Measurements from ENCODE around the gene UCMA.
"Not testable (repeated sequence)": the region's sequence is repeated elsewhere in the genome, so short reads cannot be mapped to it uniquely, and the experiment has no call there.

The UCMA gene, protein sequence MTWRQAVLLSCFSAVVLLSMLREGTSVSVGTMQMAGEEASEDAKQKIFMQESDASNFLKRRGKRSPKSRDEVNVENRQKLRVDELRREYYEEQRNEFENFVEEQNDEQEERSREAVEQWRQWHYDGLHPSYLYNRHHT

DNA sequence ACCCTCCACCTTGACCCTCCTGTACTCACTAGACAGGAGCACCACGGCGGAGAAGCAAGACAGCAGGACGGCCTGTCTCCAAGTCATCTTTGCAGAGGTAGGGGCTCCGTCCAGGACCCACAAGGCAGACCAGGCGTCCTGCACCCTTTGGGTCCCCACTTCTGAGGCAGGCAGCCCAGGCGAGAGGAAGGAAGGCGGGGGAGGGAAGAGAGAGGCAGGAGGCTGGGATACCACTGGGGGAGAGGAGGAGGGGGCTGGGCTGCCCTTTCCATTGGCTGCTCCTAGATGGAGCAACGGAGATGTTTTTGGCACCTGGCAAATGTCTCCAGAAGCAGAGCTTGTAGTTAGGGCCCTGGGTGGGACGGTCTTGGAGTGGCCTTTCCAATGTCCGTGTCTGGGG is at the start of gene UCMA:
Gene UCMA, minus strand, starts transcription at position 203 of the 400 bp plus-strand sequence. Its CDS starts 116 bp downstream, at position 87.
- DNase-seq = no peak

DNA sequence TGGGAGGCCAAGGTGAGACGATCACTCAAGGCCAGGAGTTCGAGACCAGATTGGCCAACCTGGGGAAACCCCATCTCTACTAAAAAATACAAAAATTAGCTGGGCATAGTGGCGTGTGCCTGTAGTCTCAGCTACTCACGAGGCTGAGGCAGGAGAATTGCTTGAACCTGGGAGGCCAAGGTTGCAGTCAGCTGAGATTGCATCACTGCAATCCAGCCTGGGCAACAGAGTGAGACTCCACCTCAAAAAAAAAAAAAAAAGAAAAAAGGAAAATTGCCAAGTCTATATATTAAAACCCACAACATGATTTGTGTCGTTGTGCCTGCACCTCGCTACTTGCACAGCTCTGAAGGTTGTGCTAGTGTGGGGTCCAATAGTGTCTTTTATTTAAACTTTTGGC is 48.2 kb upstream of the UCMA start:
- DNase-seq = not testable (repeated sequence)

DNA sequence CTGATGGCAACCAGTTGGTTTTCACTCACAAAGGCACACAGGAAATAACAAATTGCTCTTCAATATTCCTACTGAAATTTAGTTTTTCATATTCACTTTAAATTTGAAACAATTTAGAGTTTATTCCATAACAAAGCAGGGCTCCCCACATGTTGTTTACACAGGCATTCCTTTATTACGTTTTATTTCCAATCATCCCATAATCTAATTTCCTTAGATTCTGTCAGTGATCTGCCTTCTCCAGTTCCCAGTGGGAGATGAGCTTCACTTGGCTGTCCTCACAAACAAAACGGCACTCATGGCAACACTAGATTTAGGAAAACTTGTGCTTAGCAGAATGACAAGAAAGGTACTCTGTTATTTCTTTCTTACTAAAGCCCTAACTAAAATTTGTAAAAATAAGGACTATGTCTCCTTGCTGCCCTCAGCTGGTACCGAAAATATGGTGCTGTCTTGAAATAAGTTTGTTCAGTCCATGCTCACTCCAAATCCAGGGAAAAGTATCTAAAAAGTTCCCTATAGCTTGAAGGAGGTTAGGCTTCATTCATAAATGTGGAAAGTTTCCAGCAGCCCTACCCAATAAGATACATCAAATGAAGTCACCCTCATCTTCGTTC is 42.7 kb upstream of the UCMA start:
- no peak for DNase-seq

DNA sequence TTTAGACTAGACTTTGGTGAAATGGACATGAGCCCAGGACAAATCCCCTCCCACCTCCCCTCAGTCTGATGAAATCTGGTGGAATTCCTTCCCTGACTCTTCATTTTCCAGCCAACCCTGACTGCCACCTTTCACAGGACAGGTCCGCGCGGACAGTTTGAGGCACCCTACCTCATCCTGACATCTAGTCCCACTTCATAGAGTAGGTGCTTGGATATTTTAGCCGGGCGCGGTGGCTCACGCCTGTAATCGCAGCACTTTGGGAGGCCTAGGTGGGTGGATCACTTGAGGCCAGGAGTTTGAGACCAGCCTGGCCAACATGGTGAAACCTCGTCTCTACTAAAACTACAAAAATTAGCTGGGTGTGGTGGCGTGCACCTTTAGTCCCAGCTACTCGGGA is 42.0 kb upstream of the UCMA start:
- DNase-seq = not testable (repeated sequence)

DNA sequence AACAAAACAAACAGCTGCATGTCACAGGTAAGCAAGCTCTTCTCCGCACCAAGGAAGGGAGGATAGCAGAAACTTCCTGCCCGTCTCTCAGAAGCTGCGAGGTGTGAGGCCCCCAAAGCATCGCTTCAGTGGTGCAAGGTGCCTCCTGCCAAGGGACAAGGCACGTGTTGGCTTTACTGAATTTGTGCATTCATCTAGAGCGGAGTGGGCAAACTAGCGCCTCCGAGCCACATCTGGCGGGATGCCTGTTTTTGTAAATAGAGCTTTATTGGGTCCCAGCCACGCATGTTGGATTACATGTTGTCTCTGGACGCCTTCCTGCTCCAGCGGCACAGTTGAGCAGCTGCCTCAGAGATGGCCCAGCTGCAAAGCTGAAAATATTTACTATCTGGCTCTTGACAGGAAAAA is 38.0 kb upstream of the UCMA start:
- no peak for DNase-seq

DNA sequence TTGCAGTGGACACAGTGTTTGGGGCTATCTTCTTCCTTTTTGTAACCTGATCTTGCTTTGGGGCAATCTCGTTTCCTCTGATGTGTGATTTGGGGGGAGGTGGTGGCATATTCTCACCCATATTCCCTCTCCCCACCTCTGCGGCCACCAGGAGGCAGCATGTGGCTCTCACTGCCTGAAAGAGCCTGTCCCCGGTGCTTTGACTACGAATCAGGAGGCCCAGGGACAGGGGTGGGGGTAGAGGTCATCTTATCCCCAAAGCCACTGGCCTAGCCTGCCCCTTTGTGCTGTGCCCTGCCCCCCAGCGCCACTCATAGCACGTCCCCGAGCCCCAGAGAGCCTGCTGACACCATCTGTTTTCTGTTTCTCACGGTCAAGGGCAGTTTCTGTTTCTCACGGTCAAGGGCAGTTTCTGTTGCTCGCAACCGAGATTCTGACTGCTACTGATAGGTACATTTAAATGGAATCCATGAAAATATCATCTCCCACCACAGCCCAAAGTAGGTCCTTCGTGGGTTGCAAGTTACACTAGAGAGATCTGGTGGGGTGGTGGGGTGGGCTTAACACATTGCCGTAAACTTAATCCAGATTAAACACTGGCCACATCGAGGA is 37.5 kb upstream of the UCMA start:
- DNase-seq = peak; percentile 71

DNA sequence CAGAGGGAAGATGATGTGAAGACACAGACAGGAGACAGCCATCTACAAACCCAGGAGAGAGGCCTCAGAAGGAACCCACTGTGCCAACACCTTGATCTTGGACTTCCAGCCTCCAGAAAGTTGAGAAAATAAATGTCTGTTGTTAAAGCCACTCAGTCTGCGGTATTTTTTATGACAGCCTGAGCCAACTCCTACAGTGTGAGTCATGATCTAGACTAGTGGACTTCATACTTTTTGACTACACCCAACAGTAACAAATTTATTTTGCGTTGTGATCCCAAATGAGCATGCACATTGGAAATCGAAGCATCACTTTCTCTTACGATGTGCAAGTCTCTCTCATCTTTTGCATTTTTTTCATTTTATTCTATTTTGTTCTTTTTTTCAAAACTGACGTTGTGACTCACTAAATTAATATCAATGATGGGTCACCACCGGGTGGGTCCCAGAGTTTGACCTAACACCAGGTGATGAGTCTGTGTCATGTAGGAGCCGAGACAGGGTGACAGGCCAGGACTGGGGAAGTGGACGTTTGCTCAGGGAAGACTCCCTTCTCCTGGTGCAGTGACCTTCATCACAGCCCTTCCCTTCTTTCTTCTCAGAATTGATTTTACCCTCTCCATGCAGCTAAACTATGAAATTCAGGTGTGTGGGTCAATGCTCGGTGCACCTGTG is 36.8 kb upstream of the UCMA start:
- no peak for DNase-seq

DNA sequence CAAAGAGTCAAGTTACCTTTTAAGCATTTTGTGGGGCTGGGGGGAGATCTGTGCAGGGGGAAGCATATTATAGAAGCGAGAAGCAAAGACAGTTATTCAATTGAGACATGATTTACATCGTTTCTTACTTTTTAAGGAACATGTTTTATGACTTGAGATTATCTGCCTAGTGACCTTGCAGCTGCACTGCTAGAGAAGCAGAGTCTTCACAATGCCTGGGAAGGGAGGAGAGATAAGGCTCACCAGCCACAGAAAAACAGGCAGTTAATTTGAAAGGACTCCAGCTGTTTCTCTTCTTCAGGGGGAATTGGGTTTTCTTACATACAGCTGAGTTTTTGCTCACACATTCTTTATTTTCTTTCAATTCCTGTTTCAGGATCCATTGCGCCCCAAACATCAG is 34.7 kb upstream of the UCMA start:
- no peak for DNase-seq

DNA sequence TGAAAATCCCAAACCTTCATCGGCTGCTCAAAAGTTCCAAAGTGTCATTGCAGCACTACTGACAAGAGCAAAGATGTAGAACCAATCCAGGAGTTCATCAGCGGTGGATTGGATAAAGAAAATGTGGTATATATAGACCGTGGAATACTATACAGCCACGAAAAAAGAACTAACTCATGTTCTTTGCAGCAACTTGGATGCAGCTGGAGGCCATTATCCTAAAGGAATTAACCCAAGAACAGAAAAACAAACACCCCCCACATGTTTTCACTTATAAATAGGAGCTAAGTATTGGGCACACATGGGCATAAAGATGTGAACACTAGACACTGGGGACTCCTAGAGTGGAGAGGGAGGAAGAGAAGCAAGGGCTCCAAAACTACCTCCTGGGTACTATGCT is 34.1 kb upstream of the UCMA start:
- no peak for DNase-seq

DNA sequence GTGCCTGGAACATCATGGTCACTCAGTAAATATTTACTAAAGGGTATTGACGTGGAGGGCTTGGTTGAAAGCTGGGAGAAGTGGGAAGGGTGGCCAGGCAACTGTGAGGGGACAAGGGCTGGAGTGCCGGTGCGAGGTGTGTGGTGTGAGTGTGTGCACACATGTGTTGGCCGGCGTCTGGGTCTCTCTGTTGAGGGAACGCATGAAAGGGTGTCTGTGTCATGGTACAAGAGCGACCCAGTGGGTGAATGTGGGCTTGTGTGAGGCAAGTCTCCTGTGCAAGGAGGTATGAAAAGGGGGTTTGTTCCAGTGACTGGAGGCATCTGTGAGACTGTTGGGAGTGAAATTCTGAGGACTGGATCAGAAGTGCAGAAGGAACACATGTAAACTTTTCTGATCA is 29.4 kb upstream of the UCMA start:
- DNase-seq = no peak

DNA sequence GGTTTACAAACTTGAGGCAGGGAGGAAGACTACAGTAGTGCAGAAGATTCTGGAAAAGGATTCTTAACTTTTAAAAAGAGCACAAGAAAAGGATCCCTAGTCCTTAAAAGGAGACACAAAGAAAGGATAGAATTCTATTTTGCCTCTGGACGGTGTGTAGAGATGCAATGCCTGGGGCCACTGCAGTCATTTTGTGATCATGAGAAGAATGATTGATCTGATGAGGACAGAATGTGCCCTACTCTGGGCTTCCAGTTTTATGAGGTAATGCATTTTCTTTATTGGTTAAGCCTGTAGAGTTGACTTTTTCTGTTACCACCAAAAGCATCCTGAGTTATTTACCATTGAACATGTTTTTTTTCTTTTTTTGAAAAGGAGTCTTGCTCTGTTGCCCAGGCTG is 28.3 kb upstream of the UCMA start:
- DNase-seq = no peak

DNA sequence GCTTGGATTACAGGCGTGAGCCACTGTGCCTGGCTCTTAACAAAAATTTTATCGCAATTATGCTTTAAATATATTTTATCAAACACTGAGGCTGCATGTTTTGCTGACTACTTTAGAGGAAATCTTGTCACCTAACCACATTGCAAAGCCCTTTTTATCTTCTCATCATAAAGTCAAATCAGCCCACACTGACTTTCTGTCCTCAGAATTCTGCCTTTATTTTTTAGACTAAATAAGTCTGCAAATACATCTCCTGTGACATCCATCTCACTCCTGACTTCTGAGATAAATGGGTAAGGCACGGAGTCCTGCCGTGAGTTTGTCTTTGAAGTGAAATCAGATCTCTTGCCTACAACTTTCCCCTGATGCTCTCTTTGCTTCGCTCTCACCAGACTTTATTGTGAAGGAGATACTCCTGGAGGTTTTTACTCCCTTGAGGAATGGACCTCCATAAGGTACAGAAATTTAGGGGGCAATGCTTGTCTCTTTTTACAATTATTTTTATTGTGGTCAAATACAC is 23.5 kb upstream of the UCMA start:
- DNase-seq = no peak

DNA sequence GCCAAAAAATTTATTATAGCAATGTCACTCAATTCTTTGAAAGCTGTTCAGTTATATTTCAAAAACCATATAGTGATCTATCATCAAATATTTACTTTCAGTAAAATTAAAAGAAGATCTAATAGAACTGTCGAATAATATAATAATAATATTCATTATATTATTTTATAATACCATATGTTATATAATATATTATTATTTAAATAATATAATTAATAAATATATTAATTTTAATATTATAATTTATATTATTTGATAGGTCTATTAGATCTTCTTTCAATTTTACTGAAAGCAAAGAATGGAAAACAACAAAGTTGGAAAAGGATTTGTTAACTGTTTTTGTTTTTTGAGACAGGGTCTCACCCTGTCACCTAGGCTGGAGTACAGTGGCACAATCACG is 22.5 kb upstream of the UCMA start:
- DNase-seq = no peak

DNA sequence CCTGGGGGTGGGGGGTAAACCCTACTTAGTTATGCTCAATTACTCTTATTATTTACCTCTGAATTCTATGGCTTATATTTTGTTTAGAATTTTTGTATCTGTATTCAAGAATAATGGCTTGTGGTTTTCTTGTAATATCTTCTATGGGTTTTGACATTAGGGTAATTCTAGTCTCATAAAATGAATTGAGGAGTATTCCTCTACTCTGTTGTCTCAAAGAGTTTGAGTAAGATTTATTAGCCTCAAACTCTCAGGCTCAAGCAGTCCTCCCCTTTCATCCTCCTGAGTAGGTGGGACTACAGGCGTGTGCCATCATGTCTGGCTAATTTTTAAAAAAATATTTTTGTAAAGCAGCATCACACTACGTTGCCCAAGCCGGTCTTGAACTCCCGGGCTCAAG is 19.6 kb upstream of the UCMA start:
- DNase-seq = no peak

DNA sequence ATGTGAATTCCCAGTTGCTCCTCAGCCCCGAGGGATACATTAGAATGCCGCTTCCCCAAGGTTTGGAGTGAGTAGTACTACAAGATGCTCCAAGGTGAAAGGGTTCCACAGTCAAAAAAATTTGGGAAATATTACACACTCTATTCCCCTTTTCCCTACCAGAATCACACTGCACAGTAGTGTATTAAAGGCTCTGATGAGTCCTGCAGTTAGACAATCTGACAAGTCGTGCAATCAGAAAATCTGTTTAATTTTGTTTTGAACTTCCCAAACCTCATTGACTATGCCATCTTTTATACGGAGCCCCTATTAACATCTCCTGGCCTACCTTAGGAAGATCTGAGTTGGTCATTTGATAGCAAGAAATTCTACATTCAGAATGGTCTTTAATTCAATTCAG is 13.6 kb upstream of the UCMA start:
- no peak for DNase-seq

DNA sequence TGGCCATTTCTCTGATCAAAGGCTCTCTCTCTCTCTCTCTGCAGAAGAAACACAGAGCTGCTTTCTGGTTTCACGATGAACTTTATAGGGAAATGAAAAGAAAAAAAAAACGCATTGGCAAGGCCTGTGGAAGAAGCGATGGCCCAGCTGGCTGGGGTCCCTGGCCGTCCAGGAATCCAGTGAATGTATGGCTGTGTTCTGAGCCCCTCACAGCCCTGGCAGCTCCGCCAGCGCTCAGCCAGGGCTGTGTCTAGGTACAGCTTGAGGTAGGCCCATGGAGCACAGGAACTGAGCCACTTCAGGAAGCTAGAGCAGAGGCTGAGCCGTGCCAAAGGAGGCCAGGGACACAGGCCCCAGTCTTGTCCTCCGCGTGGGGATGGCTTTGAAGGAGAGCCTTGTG is 13.1 kb upstream of the UCMA start:
- no peak for DNase-seq

DNA sequence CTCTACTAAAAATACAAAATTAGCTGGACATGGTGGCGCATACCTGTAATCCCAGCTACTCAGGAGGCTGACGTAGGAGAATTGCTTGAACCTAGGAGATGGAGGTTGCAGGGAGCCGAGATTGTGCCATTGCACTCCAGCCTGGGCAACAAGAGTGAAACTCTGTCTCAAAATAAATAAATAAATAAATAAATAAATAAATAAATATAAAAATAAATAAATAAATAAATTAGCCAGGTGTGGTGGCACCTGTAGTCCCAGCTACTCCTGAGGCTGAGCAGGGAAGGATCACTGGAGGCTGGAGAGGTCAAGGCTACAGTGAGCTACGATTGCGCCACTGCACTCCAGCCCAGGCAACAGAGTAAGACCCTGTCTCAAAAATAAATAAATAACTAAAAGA is 8.1 kb upstream of the UCMA start:
- not testable (repeated sequence) for DNase-seq

DNA sequence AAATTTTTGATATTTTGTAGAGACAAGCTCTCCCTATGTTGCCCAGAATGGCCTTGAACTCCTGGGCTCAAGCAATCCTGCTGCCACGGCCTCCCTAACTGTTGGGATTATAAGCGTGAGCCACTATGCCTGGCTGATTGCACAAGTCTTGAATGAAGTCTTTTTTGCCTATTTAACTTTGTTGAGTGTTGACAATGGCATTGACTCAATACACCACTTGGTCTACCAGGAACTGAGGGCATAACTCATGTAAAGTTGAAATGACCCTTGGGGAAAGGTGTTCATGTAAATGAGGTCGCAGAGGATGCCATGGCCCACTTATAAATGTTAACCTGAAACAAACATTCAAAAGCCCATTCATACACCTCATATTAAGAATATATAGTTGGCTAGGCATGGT is 7.4 kb upstream of the UCMA start:
- no peak for DNase-seq

DNA sequence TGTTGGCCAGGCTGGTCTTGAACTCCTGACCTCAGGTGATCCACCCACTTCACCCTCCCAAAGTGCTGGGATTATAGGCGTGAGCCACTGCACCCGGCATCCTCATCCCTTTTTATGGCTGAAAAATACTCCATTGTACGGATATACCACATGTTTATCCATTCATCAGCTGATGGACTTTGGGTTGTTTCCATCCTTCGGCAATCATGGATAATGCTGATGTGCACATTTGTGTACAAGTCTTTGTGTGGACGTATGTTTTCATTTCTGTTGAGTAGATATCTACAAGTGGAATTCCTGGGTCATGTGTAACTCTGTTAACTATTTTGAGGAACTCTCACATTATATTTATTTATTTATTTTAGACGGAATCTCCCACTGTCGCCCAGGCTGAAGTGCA is 5.7 kb upstream of the UCMA start:
- peak; percentile 12 for DNase-seq

DNA sequence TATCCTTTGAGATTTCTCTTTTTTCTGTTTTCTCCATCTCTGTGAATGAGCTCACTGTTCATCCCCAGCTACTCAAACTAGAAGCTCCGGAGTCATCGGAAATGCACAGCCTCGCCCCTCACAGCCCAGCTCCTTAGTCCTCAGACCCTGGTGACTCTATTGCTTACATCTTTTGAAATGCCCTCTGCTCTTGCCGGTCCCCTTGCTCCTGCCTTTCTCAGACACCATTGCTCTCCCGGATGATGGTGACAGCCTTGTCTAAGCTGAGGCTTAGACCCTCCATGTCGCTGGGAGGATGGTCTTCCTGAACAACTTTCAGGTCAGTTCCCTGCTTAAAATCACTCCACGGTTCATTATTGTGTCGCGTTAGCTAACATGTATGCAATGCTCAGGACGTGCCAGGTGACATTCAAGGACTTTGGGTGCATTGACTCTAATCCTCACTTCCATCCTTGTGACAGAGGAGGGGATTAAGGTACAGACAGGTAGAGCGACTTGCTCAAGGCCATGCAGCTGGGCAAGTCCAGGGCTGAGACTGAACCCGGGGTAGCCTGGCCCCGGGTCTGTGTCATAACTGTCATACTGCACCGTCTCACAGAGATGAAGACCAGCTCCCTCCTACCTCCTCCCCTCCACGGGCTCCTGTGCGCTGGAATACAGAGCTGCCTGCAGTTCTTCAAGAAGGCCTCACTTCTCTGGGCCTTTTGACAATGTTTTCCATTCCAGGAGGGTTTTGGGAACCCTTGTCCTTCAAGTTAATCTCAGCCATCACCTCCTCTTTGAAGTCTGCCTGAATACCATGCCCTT is 4.3 kb upstream of the UCMA start:
- DNase-seq = no peak

DNA sequence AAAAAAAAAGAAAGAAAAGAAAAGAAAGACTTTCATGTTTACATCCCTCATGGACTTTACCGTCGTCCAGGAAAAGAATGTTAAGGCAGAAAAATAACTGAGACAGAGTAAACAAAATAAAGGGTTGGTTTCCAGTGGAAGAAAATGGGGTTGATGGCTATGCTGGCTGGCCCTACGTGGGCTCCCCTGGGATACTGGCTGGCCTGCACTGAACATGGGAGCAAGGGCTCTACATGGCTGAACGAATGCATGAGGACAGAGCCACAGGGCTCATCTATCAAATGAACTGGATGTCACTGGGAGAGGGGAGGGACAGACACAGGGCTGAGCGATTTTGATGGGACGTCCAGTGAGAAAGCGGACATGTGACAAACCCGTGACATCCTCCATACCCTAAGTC is 2.5 kb upstream of the UCMA start:
- DNase-seq = no peak

DNA sequence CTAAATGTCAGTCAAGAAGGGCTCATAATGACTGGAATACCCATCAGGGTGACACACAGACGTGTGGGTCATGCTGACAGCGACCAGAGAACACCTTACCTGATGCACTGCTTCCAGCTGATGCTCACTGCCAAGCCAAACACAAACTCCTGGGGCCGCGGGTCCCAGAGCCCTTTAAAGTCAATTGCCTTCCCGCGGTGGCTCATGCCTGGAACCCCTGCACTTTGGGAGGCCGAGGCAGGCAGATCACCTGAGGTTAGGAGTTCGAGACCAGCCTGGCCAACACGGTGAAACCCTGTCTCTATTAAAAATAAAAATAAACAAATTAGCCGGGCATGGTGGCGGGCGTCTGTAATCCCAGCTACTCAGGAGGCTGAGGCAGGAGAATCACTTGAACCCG is 562 bp upstream of the UCMA start:
- DNase-seq = not testable (repeated sequence)

DNA sequence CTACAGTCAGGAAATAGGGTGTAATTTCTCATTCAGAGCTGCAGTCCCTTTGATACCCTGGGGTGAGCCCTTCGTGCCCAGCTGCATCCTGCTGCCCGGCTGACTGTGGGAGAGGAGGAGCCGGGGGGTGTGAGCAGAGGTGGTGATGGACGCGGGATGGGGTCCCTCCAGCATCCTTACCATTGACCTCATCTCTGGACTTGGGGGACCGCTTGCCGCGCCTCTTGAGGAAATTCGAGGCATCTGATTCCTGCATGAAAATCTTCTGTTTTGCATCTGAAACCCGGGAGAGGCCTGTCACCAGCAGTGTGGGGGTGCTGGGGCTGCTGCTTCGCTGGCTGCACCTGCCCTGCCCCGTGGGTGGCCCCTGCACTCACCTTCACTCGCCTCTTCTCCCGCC is 816 bp downstream of the UCMA start:
- DNase-seq = no peak

Data from islet precursor cell (in vitro differentiated cells).